Measurements from ENCODE around the gene STON2. TPM values are rescaled to one million over a fixed set of nuclear protein-coding genes. Genes with fewer than 3 reads are reported as not detected.

Gene STON2
- total and polyA plus RNA-seq, 2 of the 13 experiments (the other 11 are each of a cell fraction or from before 2014, with no cell fraction given) = 2.1 to 11.0 TPM

- TF ChIP-seq BRCA1 (CRISPR knock-in tag; IDR thresholded peaks at IDR 0.05) = no peak
- TF ChIP-seq ADNP (CRISPR knock-in tag; IDR thresholded peaks at IDR 0.05) = no peak
- TF ChIP-seq RBM39 (IDR thresholded peaks at IDR 0.05; ENCODE audit: low read depth, low read length, poor library complexity, severe bottlenecking) = no peak
- TF ChIP-seq ZBTB8A (CRISPR knock-in tag; IDR thresholded peaks at IDR 0.05; ENCODE audit: borderline replicate concordance, low read depth) = no peak
- no peak for TF ChIP-seq MTF2 (CRISPR knock-in tag; IDR thresholded peaks at IDR 0.05; ENCODE audit: borderline replicate concordance)
- TF ChIP-seq ZSCAN22 (CRISPR knock-in tag; IDR thresholded peaks at IDR 0.05) = no peak
- no peak for TF ChIP-seq ZBTB1 (CRISPR knock-in tag; IDR thresholded peaks at IDR 0.05; ENCODE audit: borderline replicate concordance)
- no peak for TF ChIP-seq TSC22D2 (CRISPR knock-in tag; IDR thresholded peaks at IDR 0.05; ENCODE audit: borderline replicate concordance)
- no peak for TF ChIP-seq PHF8 (CRISPR knock-in tag; IDR thresholded peaks at IDR 0.05)
- 0 out of 2 replicates have a peak, but pooled peaks have one; percentile 27 for TF ChIP-seq POGZ (CRISPR knock-in tag; IDR thresholded peaks at IDR 0.05)
- TF ChIP-seq E2F2 (CRISPR knock-in tag; IDR thresholded peaks at IDR 0.05; ENCODE audit: borderline replicate concordance) = no peak
- no peak for TF ChIP-seq EEA1 (CRISPR knock-in tag; IDR thresholded peaks at IDR 0.05; ENCODE audit: borderline replicate concordance)
- TF ChIP-seq MXD4 (CRISPR knock-in tag; IDR thresholded peaks at IDR 0.05) = no peak
- no peak for TF ChIP-seq ZBTB39 (CRISPR knock-in tag; IDR thresholded peaks at IDR 0.05)
- TF ChIP-seq SIX1 (CRISPR knock-in tag; IDR thresholded peaks at IDR 0.05; ENCODE audit: borderline replicate concordance) = no peak
- peak; percentile 53; the same call in 1 of the 2 replicates for TF ChIP-seq GATAD2A (CRISPR knock-in tag; IDR thresholded peaks at IDR 0.05)
- peak; percentile 43; the same call in 1 of the 2 replicates for TF ChIP-seq ARID3A (IDR thresholded peaks at IDR 0.05; ENCODE audit: low read depth, low read length)
- no peak for TF ChIP-seq DNMT1 (CRISPR knock-in tag; IDR thresholded peaks at IDR 0.05)
- no peak for TF ChIP-seq MTA3 (CRISPR knock-in tag; IDR thresholded peaks at IDR 0.05)
- TF ChIP-seq ATF3 (CRISPR knock-in tag; IDR thresholded peaks at IDR 0.05) = no peak
- no peak for TF ChIP-seq PBX3 (CRISPR knock-in tag; IDR thresholded peaks at IDR 0.05; ENCODE audit: borderline replicate concordance)
- no peak for TF ChIP-seq ZKSCAN8 (CRISPR knock-in tag; IDR thresholded peaks at IDR 0.05; ENCODE audit: borderline replicate concordance)
- peak; percentile 88 for TF ChIP-seq BCL6 (CRISPR knock-in tag; IDR thresholded peaks at IDR 0.05)
- TF ChIP-seq PBX2 (CRISPR knock-in tag; IDR thresholded peaks at IDR 0.05) = no peak
Observed at GRCh38 chr14:81408595-81408994, 8.5 kb upstream of the STON2 start (continued).
